Stimulated activated CD4-positive, alpha-beta T cell treated with anti-CD3 and anti-CD28 coated beads, Interleukin-15, amount 100 ng/mL, for 24 hours (primary cell): ENCODE data around the gene DMRTC2.

Source experiments
- DNase-seq: peaks from one replicate; pipeline ENCODE4 v3.0.0-alpha.2; 2020

DMRTC2 gene

DNA sequence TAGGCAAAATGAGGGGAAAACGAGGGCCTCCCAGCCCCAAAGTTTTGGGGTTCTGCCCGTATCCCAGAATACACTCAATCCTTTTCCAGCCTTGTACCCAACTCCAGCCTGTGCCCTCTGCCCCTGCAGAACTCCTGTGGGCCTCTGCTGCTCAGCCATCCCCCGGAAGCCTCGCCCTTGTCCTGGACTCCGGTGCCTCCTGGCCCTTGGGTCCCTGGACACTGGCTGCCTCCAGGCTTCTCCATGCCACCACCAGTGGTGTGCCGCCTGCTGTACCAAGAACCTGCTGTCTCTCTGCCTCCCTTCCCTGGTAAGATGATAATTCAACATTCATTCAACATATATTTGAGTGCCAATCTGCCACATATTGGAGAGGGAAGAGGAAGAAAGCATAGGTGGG lies 3.8 kb downstream of the DMRTC2 start:
- DNase-seq: no peak

DNA sequence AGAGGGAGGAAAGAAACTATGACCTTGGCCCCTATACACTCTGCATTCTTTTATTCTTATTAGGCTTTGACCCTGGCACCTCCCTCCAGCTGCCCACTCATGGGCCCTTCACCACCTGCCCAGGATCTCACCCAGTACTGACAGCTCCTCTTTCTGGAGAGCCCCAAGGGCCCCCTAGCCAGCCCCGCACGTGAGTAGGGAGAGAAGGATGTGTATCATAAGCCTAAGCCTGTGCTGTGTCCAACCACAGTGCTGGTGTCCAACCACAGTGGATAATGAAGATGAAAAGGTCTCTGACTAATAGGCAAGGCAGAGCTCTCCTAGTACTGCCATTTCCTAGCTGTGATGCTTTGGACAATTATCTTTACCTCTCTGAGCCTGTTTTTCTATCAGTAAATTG lies 4.2 kb downstream of the DMRTC2 start:
- no peak for DNase-seq

DNA sequence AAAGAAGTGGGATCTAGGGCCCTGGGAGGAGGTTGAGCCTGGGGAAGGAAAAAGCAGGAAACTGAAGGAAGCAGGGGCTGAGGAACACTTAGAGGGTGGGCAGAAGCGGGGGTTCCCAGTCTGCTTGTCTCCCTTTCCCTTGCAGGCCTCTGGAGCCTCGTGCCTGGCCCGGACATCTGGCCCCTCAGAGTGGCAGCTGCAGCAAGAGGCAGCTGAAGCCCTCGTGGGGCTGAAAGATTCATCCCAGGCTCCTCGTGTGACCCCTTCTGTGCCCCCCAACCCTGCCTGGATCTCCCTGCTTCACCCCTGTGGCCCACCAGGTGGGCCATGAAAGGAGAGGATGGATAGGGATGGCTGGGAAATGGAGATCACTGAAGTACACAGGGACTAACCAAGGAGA lies 5.5 kb downstream of the DMRTC2 start:
- DNase-seq: no peak

DNA sequence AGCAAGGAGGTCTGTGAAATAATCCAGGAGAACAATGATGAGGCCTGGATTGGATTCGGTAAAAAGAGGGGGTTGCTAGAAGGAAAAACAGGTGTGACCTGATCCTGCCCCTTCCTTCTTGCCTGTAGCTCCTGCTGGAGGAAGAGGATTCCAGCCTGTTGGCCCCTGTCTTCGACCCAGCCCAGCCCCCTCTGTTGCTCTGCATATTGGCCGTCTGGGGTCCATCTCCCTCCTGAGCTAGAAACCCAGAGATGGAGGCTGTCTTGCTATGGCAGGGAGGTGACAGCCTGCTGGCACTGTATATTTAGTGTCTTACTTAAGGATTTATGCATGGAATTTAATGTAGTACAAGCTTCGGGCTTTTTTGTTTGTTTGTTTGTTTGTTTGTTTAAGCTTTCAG lies 6.6 kb downstream of the DMRTC2 start:
- DNase-seq: no peak

DNA sequence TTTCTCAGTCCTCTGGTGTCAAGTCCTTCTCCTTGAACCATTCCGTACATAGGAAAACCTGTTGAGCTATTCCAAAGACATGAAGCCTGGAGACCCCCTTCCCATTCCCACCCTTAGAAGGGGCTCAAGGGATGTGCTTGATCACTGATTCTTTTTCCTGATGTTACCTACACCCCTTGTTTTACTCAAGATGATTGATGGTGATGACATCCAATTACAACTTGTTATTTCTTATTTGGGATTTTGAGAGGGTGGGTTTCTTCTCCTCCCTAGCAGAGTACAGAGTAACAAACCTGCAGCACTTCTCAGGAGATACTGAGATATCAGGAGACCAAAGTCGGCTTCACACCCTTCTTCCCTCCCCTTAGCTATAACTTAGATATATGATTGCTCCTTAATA lies 8.5 kb downstream of the DMRTC2 start:
- no peak for DNase-seq

DNA sequence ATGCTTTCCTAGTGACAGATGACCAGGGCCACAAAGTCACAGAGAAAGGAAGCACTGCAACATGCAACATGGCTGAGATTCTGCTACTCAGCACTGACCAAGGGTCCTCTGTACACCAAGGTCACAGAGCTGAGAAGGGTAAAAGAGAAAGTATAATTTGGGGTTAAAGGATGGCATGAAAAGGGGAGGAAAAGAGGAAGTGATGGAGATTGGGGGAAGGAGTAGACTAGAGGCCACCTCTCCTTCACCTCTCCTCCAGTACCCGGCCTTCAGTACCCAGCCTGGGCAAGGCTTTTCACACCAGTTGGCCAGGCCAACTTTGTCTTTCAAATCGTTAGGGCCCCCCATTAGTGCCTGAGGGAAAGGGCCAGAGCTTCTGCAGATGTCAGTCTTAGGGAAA lies 8.9 kb downstream of the DMRTC2 start:
- DNase-seq: no peak

DNA sequence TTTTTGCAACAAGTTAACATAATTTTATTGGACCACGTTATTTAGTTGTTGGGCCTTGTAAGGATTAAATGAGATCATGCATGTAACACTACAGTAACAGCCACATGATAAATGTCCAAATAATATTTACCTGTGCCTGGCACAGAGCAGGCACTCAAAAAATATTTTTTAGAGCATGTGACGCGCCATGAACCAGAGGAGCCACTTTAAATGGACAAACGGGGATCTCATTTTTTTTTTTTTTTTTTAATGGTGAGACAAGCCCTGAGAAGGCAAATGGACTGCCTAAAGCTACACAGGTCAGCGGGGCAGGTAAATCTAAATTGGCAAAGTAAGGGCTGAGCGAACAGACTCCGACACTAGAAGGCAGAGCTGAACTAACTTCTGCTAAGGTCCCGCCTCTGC lies 14.4 kb downstream of the DMRTC2 start:
- no peak for DNase-seq

DNA sequence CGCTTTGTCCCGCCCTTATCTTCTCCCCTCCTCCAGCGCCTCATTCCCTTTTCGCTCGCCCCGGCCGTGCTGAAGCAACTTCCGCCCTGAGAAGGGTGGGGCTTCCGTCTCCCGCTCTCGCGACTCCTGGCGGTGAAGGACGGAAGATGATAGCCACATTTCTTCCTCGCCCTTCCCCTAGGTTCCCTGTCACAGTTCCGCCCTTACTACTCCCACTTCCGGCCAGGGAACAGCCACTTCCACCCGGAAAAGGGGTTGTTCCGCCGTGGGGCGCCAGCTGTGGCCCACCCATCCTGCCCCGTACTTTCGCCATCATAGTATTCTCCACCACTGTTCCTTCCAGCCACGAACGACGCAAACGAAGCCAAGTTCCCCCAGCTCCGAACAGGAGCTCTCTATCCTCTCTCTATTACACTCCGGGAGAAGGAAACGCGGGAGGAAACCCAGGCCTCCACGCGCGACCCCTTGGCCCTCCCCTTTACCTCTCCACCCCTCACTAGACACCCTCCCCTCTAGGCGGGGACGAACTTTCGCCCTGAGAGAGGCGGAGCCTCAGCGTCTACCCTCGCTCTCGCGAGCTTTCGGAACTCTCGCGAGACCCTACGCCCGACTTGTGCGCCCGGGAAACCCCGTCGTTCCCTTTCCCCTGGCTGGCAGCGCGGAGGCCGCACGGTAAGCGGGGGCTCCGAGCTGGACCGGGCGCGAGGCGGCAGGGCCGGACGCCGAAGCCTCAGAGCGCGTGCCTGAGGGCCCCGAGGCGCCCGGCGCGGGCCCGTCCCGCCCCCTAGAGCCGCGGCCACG lies 15.0 kb downstream of the DMRTC2 start, which contains the start of gene RPS19:
RPS19 (plus strand) TSS at position 638 of the 801 bp plus-strand sequence. CDS start 520 bp downstream, outside the sequence.
- DNase-seq: peak; percentile 98

DNA sequence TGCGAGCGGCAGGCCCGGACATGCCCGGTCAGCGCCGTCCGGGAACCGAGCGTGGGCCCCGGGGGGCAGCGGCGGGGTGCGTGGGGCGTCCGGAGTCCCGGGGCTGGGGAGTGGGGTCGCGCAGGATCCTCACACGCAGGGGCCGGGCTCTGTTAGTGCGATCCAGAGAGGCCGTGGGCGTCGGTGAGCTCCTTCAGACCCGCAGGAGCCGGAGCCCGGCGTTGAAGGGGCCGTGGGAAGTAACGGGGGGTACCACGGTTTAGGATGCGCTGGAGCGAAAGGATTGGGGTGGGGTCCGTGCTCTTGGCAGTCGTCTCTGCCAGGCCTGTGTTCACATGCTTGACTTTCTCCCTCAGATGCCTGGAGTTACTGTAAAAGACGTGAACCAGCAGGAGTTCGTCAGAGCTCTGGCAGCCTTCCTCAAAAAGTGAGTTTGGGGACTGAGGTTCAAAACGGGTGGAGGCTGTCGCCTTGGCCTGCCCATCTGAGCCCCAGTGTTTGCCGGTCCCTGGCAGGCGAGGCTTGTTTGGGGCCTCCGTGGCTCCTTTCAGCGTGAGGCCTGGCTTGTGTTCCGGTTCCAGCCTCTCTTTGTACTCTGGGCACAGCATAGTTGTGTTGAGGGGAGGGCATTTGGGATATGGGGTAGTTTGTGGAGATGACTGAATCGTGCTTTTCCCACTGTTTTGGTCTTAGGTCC lies 15.7 kb downstream of the DMRTC2 start:
- peak; percentile 56 for DNase-seq

DNA sequence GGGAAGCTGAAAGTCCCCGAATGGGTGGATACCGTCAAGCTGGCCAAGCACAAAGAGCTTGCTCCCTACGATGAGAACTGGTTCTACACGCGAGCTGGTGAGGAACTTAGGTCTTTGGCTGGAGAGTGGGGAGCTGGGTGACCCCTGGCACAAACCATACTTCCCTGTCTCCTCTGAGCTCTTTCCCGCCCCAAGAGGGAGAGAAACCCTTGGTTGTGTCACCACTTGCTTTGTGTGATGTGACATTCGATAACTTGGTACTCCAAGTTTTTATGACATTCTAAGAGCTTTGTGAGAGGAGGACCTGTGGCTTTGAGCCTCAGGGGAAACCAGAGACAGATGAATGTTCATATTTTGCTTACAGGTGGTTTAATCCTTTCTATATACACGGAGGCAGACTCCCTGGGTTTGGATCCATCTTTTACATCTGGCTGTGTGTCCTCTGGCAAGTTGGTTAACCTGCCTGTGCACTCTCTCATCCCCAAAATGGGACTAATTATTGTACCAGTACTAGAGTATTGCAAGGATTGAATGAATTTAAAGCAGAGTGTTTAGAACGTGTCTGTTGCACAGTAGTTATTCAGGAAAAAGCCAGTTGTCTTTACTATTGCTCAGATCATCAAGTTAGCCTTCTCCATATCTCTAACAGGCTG lies 16.4 kb downstream of the DMRTC2 start:
- no peak for DNase-seq

DNA sequence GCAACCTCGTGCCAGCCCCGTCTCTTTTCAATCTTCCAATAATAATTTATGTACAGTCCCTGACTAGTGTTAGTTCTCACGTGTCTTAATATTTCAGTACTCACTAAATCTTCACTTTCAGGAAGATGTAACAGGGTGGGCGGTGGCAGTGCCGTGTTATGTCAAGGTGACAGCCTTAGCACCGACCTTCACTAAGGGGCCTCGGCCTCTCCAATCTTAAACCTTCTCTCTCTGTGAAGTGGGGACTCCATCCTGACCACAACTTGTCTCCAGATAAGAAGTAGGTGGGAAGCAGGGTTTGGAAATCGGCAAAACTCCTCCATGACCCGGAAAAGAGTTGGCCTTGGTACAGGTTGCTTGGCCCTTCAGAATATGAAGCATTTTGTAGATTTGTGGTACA lies 17.0 kb downstream of the DMRTC2 start:
- no peak for DNase-seq

DNA sequence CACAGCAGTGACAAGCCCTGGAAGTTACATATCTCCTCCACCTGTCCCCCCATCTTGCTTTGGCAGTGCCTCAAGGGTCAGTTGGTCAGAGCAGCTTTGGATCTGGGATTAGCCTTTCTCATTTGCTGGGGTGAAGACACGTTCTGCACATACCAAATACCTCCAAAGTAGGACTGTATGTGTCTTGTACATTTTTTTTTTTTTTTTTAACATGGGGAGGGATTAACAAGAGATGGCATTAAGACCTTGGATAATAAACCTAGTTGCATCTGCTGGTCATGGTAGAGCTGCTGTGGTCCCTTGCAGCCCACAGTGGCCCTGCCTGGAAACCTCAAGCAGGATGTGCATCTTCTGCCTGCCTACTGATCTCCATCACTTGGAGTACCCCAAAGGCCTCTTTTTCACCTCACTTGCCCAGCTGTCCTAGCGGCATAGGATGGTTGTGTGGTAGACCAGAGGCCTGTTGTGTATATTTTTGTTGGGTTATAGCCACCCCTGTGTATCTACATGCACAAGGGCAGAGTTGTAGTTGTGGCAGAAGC lies 17.7 kb downstream of the DMRTC2 start:
- DNase-seq: no peak

DNA sequence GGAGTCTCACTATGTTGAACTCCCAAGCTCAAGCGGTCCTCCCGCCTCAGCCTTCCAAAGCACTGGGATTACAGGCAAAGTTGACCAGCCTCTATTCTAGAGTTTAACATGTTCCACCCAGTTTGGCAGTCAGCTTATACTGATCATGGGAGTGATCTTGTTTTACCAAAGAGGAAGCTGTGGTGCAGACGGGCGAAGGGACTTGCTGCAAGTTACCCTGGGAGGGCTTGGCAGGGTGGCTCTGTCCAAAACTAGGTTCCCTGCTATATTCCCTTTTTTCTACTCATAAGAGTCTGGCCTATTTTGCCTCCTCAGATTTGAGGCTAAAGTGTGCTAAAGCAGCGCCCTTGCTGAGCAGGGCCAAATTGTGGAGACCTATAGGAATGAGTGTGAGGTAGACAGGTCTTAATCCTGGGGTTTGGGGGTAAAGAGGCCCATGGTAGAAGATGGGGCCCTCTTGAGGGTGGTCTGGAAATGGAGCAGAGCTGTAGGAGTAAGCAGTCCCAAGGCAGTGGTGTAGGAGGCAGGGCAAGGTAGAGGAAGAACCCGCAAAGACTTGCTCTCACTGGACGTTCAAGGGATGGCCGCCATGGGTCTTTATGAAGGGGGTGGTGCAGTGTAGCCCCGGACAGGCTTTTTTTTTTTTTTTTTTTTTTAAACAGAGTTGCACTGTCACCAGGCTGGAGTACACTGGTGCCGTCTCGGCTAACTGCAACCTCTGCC lies 18.5 kb downstream of the DMRTC2 start:
- peak; percentile 11 for DNase-seq

DNA sequence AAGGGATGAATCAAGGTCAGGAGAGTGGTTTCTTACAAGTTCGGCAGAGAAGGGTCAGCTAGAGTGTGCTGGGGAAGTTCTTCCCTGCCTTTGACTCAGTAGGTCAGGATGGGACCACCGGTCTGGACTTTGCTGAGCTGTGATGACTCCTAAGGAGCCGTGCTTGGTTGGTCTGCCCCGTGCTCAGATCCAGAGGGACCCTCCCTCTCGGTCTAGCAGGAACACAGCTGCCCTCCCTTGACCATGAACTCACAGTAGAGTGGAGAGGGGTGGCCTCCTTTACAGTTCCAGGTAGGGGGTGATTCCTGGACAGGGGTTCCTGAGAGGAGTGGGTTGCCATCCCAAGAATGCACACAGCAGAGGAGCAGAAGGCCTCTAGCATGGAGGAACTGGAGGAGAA lies 19.5 kb downstream of the DMRTC2 start:
- peak; percentile 4 for DNase-seq

DNA sequence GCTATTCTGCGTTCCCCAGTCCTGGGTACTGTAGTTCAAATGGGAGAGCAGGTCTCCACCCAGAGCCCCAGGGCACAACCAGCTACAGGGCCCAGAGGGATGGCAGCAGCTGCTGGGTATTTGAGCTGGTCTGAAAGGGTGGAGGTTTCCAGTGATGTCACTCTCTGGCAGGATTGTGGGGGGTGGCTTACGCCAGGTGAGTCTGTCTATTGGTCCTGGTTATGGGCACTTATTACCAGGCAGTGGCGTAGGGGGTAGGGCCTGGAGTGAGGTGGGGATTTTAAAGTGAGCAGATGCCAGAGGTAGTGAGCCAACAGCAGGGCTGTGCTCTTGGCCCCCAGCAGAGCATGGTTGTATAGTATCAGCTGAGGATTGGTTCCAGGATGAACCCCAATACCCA lies 21.4 kb downstream of the DMRTC2 start:
- DNase-seq: peak; percentile 27

DNA sequence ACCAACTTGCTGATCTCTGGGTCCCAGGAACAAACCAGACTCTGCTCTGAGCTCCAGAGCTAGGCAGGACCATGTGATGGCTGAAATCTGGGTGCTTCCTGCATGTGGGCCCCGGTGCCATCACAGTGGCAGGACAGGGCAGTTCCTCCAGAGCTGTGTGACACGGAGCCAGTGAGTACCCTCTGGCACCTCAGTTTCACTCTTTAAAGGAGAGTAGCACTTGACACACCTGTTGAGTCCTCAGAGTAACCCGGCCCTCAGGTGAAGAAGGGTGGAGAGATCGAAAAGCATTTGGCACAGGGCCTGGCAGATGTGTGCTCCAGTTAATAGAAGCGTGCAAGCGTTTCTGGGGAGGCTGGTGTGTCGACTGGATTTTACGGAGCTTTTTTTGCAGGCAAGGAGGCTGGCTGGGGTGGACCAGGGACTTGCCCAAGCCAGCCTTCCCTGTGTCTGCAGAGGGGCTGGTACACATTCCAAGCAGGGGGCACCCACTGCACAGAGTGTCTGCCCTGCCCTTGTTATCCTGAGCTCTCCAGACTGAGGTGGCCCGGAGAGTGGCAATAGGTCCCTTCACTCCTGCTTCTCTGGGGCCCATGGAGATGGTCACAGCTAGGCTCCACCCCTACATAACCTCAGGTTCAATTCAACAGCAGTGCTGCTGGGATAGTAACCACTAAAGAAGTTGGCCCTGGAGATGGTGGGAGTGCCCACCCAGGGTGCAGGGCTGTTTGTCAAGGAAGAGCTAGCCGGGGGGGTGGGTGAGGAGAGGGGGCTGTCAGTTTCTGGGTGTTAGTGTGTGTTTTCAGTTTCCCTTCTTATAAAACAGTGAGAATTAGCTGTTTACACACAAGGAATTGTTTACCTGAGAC lies 23.5 kb downstream of the DMRTC2 start:
- DNase-seq: peak; percentile 14

DNA sequence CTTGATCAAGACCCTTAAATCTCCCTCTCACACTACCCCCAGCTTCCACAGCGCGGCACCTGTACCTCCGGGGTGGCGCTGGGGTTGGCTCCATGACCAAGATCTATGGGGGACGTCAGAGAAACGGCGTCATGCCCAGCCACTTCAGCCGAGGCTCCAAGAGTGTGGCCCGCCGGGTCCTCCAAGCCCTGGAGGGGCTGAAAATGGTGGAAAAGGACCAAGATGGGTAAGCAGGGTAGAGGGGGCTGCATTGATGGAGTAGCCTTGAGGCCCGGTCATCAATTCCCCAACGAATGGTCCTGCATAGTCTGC lies 24.1 kb downstream of the DMRTC2 start:
- DNase-seq: no peak

DNA sequence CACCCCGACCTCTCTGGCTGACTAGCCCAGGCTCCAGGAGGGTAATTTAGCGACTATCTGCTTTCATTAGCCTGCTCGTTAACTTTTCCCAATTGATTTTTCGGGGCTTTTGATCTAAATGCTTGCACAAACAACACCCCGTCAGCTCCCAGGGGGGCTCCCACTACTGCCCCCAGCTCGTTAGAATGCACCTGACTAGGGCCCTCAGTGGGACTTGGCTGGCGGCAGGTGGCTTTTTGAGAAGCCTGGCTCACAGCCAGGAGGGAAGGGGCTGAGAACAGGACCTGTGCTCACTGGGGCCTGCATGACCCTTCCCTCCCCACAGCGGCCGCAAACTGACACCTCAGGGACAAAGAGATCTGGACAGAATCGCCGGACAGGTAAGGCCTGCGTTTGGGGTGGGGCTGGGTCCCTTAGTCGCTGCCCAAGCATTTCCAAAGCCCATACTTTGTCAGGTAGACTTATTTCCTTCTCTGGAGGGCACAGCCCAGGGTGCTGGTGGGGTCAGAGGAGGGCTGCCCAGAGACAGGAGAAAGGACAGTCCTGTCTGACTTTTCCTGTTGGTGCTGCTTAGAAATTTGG lies 24.6 kb downstream of the DMRTC2 start:
- peak; percentile 5 for DNase-seq

DNA sequence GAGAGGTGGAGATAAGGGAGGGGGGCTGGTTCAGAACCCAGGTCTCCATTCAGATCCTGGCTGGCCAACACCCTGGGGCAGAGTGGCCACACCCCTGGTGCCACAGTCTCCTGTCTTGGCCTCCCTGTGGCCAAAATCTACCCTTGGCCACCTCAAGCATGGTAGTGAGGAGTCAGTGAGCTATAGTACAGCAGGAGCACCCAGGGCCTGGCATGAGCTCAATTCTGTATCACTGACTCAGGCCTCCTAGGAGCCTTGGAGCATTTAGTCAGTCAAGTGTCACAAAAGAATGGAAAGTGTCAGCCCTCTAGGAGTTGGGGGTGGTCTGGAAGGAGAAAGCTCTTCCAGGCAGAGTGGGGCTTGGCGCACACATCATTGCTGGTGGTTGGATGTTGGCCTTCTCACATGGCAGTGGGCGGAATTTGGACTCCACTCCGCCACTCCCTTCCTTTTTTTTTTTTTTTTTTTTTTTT lies 25.6 kb downstream of the DMRTC2 start:
- peak; percentile 44 for DNase-seq

DNA sequence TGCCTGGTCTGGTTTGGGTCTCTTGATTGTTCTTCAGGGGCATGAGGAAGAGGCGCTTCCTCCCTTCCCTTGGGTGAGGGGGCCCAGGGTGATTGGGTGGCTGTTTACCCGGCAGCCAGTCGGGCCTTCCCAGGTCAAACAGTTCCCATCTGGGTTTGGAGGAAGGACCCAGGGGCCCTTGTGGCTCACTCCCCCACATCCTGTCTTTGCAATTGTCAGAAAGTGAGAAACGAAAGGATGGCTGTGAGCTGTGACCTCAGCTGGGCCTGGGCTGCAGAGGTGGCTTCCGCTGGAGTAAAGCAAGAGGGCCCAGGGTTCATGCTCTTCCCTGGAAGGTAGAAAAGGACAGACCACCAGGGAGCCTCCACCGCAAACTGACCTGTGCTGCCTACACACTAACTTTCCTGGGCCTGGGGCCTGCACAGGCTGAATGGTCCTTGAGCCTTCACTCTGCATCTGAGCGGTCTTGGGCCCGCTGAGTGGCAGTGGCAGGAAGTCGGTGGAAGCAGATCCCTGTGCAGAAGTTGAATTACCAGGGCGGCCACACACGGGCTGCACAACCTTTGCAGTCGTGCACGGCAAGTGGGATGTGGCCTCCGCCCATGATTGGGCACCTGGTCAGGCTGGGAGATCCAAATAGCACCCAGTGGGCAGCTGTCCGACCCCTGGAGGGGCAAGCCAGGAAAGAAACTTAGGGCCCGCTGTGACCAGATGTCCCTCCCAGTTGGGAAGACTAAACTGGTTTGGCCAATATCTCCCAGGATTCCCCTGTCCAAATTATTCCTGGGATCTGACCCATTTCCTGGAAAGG lies 26.9 kb downstream of the DMRTC2 start:
- DNase-seq: peak; percentile 80

DNA sequence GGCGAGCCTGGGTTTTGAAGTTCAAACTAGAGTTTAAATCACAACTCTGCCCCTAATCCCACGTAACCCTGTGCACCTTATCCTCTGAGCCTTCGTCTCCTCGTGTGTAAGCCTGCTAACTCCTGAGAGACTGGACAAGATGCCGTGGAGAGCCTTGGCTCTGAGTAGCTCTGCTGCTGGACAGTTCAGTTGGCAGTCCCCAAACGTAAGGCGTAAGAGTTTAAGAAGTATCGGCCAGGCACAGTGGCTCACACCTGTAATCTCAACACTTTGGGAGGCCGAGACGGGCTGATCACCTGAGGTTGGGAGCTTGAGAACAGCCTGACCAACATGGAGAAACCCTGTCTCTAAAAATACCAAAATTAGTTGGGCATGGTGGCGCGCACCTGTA lies 27.5 kb downstream of the DMRTC2 start:
- DNase-seq: peak; percentile 26
